Activated CD8-positive, alpha-beta T cell treated with anti-CD3 and anti-CD28 coated beads, Interleukin-2, amount 10 ng/mL, durations not matched to agents 7 days and 5 days (primary cell): ENCODE data around the gene SUCO. TPM values are rescaled to one million over a fixed set of nuclear protein-coding genes. Genes with fewer than 3 reads are reported as not detected.

Experiments used
- ATAC-seq: fragments of 150-1000 bp; cut with Tn5 transposase; one replicate; pipeline ENCODE4 v1.10.0; 2021; ENCODE audit warnings: moderate library complexity
- CTCF ChIA-PET: fragments of 350-600 bp; sonication (Branson Sonifier 250); formaldehyde crosslinking; loops from one replicate; lab custom pipeline; 2021; ENCODE audit warnings: antibody characterized with exemption; lab: Charles Lee
- POLR2A ChIA-PET: fragments of 350-600 bp; sonication (Branson Sonifier 250); formaldehyde crosslinking; loops from one replicate; lab custom pipeline; 2021; ENCODE audit warnings: antibody characterized with exemption; lab: Charles Lee
- DNase-seq: peaks from one replicate; pipeline ENCODE4 v3.0.0-alpha.2; 2020
- H3K27ac Mint-ChIP-seq: one replicate; pipeline ENCODE4 v1.8.0; 2021; ENCODE audit warnings: mild to moderate bottlenecking, mixed read lengths
- H3K27me3 Mint-ChIP-seq: one replicate; pipeline ENCODE4 v1.8.0; 2021; ENCODE audit warnings: low read depth, mixed read lengths
- H3K36me3 Mint-ChIP-seq: one replicate; pipeline ENCODE4 v1.8.0; 2021; ENCODE audit warnings: low read depth, mixed read lengths
- H3K4me1 Mint-ChIP-seq: one replicate; pipeline ENCODE4 v1.8.0; 2021; ENCODE audit warnings: low read depth, mixed read lengths
- H3K4me3 Mint-ChIP-seq: one replicate; pipeline ENCODE4 v1.8.0; 2021; ENCODE audit warnings: mild to moderate bottlenecking, mixed read lengths
- H3K9me3 Mint-ChIP-seq: one replicate; pipeline ENCODE4 v1.8.0; 2022; ENCODE audit warnings: mixed read lengths; ENCODE audit not compliant: insufficient read depth
- total RNA-seq, 2 experiments: library from RNA; stranded (reverse); gene quantifications; one replicate each; pipeline ENCODE4 v1.2.3, GENCODE V29; 2021

SUCO gene
- total RNA-seq, 2 experiments from 2014 or later, result 38.4 to 42.6 TPM

DNA sequence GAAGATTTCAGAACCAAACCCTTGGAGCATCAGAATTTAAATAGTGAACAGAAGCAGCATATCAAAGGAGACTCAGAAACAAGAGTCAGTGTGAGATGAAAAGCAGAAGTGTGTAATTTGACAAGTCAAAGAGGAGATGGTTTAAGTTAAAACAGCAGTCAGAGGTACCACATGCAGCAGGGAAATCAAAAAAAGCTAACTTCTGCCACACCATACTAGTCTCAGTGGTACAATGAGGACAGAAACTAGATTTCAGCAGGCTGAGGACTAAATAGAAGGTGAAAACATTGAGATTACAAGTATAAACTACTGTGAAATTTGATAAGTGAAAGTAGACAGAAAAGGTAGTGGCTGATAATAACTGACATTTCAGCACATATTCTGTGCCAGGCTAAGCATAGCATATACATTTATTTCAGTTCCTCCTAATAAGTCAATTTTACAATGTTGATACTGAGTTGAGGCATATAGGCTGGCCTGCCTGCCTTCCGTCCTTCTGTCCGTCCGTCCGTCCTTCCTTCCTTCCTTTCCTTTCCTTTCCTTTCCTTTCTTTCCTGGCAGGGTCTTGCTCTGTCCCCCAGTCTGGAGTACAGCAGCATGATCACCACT lies 12.6 kb downstream of the SUCO start:
- Mint-ChIP-seq H3K36me3 (peaks cover 2% of the 10 kb centered on the region), H3K4me3 (no peak overlapping the region), H3K9me3 (no peaks in the 10 kb centered on the region), H3K27me3 (no peaks in the 10 kb centered on the region), H3K4me1 (peaks cover 24% of the 10 kb centered on the region), H3K27ac (no peak overlapping the region)
- no peak for ATAC-seq
- ChIA-PET CTCF (interaction anchor here (0.7 to 3.5 kb wide), 5 partner anchors 11 to 174 kb away, joined by 3 to 10 read pairs (median 3); no protein-coding TSS in a partner anchor), POLR2A (no interaction called here)
- no peak for DNase-seq

DNA sequence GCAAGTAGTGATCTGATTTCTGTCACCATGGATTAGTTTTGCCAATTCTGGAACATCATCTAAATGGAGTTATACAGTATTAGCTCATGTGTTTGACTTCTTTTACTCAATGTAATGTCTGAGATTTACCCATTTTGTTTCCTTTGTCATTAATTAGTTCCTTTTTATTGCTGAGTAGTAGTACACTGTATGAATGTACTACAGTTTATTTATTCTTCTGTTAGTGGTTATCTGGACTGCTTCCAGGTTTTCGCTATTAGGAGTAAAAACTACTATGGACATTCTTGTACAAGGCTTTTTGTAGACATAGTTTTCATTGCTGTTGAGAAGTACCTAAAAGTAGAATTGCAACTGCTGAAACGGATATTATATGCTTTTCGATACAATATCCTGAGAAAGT lies 14.1 kb downstream of the SUCO start:
- H3K4me3 Mint-ChIP-seq, result no peak overlapping the region
- DNase-seq (no peak), ATAC-seq (no peak)
- no peaks in the 10 kb centered on the region for H3K9me3 Mint-ChIP-seq
- no peak overlapping the region for H3K27ac Mint-ChIP-seq
- CTCF ChIA-PET, result no interaction called here
- H3K4me1 Mint-ChIP-seq, result peaks cover 21% of the 10 kb centered on the region
- no peaks in the 10 kb centered on the region for H3K27me3 Mint-ChIP-seq
- POLR2A ChIA-PET, result no interaction called here
- peaks cover 6% of the 10 kb centered on the region for H3K36me3 Mint-ChIP-seq

GRCh38 chr1:172549621-172550280 lies 16.8 kb downstream of the SUCO start:
- no peak overlapping the region for H3K4me3 Mint-ChIP-seq
- H3K9me3 Mint-ChIP-seq, result no peaks in the 10 kb centered on the region
- DNase-seq, result no peak
- CTCF ChIA-PET, result no interaction called here
- H3K36me3 Mint-ChIP-seq, result peaks cover 7% of the 10 kb centered on the region
- ATAC-seq, result no peak
- POLR2A ChIA-PET, result no interaction called here
- H3K4me1 Mint-ChIP-seq, result peaks cover 13% of the 10 kb centered on the region
- no peak overlapping the region for H3K27ac Mint-ChIP-seq
- no peaks in the 10 kb centered on the region for H3K27me3 Mint-ChIP-seq

DNA sequence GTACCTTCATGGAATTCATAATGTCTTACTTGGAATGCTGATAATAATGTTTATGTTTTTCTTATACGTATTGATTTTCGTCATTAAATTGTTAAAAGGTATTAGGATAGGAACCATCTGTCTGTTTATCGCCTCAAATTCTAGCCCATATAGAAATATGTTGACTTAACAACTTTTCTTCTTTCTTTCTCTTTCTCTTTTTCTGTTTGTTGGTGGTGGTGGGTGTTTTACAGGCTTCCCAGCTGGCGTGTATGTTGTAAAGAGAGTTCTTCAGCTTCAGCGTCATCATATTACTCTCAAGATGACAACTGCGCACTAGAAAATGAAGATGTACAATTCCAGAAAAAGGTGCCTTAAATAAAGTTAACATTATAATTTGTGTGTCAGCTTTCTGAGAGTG lies 18.3 kb downstream of the SUCO start:
- CTCF ChIA-PET, result no interaction called here
- peaks cover 18% of the 10 kb centered on the region for H3K36me3 Mint-ChIP-seq
- no peak for DNase-seq
- no peak overlapping the region for H3K4me3 Mint-ChIP-seq
- H3K27me3 Mint-ChIP-seq, result no peaks in the 10 kb centered on the region
- no peak for ATAC-seq
- H3K9me3 Mint-ChIP-seq, result no peaks in the 10 kb centered on the region
- POLR2A ChIA-PET, result interaction anchor here (0.7 to 1.2 kb wide), 2 partner anchors 19 to 215 kb away, joined by 3 read pairs; partner anchors contain the start of gene SUCO
- H3K27ac Mint-ChIP-seq, result no peak overlapping the region
- H3K4me1 Mint-ChIP-seq, result peaks cover 13% of the 10 kb centered on the region

DNA sequence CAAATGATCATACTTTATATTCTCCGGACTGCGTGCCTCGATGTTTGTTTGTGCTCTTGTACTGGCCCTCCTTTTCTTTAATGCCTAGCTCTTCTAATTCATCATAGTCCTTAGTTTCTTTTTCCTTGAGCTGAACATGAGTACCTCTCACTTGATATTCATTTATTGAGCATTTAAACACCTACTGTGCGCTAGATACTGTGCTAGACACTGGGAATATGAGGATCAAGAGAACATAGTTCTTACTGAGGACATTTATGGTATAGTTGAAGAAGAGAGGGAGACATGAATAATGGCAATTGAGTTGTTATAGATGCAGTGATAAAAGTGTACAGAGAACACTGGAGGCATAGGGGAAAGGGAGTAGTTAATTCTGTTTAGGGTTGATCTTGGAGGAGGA lies 22.0 kb downstream of the SUCO start:
- no peak overlapping the region for H3K4me3 Mint-ChIP-seq
- DNase-seq, result no peak
- H3K27me3 Mint-ChIP-seq, result no peaks in the 10 kb centered on the region
- ATAC-seq, result no peak
- ChIA-PET CTCF (no interaction called here), POLR2A (no interaction called here)
- H3K4me1 Mint-ChIP-seq, result peaks cover 6% of the 10 kb centered on the region
- peaks cover 37% of the 10 kb centered on the region for H3K36me3 Mint-ChIP-seq
- H3K9me3 Mint-ChIP-seq, result no peaks in the 10 kb centered on the region
- no peak overlapping the region for H3K27ac Mint-ChIP-seq

DNA sequence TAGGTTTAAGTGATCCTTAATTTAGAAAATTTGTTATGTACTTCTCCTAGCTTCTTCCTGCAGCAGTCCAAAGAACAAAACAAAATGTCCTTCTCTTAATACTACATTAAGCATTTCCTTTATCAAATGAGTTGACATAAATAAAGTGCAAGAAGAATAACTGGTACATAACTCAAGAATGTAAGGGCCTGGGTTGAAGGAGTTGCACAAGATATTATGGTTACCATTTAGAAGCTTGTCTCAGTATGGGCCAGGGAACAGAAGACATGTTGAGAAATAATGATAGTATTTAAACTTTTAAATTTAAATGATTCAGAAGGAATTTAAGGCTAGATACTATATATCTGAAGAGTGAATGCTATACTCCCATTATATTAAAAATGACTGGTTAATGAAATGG lies 23.5 kb downstream of the SUCO start:
- ChIA-PET CTCF (interaction anchor here (1.4 kb wide), 1 partner anchor 12 kb away, joined by 4 read pairs; no protein-coding TSS in a partner anchor), POLR2A (no interaction called here)
- Mint-ChIP-seq H3K36me3 (peaks cover 49% of the 10 kb centered on the region), H3K4me1 (peaks cover 2% of the 10 kb centered on the region), H3K27me3 (no peaks in the 10 kb centered on the region), H3K9me3 (no peaks in the 10 kb centered on the region), H3K27ac (no peak overlapping the region), H3K4me3 (no peak overlapping the region)
- no peak for DNase-seq
- ATAC-seq, result no peak

- POLR2A ChIA-PET, result no interaction called here
- ATAC-seq (no peak), DNase-seq (no peak)
- no peak overlapping the region for H3K4me3 Mint-ChIP-seq
- H3K27ac Mint-ChIP-seq, result no peak overlapping the region
- peaks cover 52% of the 10 kb centered on the region for H3K36me3 Mint-ChIP-seq
- no peaks in the 10 kb centered on the region for H3K4me1 Mint-ChIP-seq
- no peaks in the 10 kb centered on the region for H3K9me3 Mint-ChIP-seq
- CTCF ChIA-PET, result no interaction called here
- H3K27me3 Mint-ChIP-seq, result no peaks in the 10 kb centered on the region
These were observed 24.3 kb downstream of the SUCO start for GRCh38 chr1:172557270-172557669.

DNA sequence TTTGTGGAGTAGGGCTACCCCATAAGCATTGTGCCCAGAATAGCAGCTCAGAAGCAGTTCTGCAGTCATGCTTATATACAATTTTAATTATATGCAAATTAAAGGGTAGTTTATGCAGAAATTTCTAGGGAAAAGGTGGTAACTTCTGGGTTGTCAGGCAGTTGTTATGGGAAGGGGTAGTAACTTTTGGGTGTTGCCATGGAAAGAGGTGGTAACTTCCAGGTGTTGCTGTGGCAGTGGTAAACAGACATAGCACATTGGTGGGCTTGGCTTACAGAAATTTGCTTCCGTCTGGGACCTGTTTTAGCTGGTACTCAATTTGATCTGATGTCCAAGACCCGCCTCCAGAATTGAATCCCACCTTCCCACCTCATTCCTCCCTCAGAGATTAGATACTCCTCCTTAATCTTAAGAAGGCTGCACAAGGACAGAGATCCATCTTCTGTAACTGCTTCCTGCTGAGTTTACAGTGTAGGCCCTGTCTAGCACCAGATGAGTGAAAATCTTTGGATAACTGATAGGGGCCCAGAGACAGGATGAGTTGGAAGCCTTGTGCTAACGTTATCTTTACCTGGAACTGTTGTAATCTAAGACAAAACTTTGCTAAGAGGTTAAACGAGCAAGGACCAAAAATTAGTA lies 26.7 kb downstream of the SUCO start:
- Mint-ChIP-seq H3K4me1 (peaks cover 7% of the 10 kb centered on the region), H3K27me3 (no peaks in the 10 kb centered on the region), H3K4me3 (no peak overlapping the region), H3K36me3 (peaks cover 74% of the 10 kb centered on the region), H3K9me3 (peaks cover 7% of the 10 kb centered on the region), H3K27ac (no peak overlapping the region)
- ChIA-PET POLR2A (no interaction called here), CTCF (interaction anchor here (0.8 kb wide), 1 partner anchor 15 kb away, joined by 3 read pairs; no protein-coding TSS in a partner anchor)
- DNase-seq (no peak), ATAC-seq (no peak)

GRCh38 chr1:172561252-172561651 lies 28.3 kb downstream of the SUCO start:
- ATAC-seq (no peak), DNase-seq (no peak)
- Mint-ChIP-seq H3K4me3 (no peak overlapping the region), H3K4me1 (peaks cover 7% of the 10 kb centered on the region), H3K9me3 (peaks cover 7% of the 10 kb centered on the region), H3K27ac (no peak overlapping the region), H3K36me3 (peaks cover 74% of the 10 kb centered on the region), H3K27me3 (no peaks in the 10 kb centered on the region)
- ChIA-PET POLR2A (no interaction called here), CTCF (no interaction called here)

DNA sequence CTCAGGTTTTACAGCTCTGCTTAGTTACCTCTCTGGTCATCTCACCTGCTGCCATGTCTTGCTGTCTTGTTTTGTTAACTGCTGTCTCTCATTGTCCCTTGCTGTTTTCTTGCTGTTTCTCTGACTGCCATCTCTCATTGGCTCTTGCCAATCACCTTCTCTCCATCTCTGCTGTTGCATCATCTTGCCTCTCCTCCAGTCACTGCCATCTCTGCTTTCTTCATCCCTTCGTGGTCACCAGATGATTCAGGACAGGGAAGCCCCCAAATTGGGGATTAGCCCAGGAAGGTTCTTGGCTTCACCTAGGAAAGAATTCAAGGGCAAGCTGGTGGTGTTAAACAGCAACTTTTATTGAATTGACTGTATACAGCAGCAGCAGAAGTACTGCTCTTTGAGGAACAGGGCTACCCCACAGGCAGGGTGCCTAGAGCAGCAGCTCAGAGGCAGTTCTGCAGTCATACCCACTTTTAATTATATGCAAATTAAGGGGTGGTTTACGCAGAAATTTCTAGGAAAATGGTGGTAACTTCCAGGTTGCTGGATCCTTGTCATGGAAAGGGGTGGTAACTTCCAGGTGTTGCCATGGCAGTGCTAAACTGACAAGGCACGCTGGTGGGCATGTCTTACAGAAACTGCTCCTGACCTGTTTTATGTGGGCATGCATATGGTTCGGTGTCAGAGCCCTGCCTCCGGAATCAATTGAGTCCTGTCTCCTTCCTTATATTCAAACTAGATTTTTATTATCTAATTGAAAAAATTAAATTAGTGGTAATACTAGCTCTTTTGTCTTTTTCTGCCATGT lies 33.4 kb downstream of the SUCO start:
- DNase-seq (no peak), ATAC-seq (peak; percentile 36)
- CTCF ChIA-PET, result no interaction called here
- POLR2A ChIA-PET, result no interaction called here
- Mint-ChIP-seq H3K4me3 (no peak overlapping the region), H3K9me3 (peaks cover 14% of the 10 kb centered on the region), H3K27me3 (no peaks in the 10 kb centered on the region), H3K27ac (peak overlapping the region; percentile 0), H3K4me1 (peaks cover 7% of the 10 kb centered on the region), H3K36me3 (peaks cover 64% of the 10 kb centered on the region)

DNA sequence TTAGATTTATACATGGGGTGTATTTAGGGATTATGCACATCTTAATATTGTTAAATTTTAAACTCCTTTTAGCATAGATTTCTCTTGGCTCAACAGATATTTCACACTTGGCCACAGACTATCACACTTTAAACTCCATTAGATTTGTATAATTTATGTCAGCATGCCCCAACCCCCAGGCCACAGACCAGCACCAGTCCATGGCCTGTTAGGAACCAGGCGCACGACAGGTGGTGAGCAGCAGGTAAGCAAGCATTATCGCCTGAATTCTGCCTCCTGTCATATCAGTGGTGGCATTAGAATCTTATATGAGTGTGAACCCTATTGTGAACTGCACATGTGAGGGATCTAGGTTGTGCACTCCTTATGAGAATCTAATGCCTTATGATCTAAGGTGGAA lies 34.8 kb downstream of the SUCO start:
- peaks cover 59% of the 10 kb centered on the region for H3K36me3 Mint-ChIP-seq
- no peak overlapping the region for H3K4me3 Mint-ChIP-seq
- DNase-seq (no peak), ATAC-seq (no peak)
- H3K4me1 Mint-ChIP-seq, result peaks cover 7% of the 10 kb centered on the region
- H3K27ac Mint-ChIP-seq, result no peak overlapping the region
- ChIA-PET CTCF (no interaction called here), POLR2A (no interaction called here)
- H3K27me3 Mint-ChIP-seq, result no peaks in the 10 kb centered on the region
- H3K9me3 Mint-ChIP-seq, result peaks cover 14% of the 10 kb centered on the region
